Activated T-cell treated with anti-CD3 and anti-CD28 coated beads, Interleukin-2, amount 50 U/mL, for 24 hours (primary cell): Measurements from ENCODE around the gene ATAD2B.

Experiments used
- DNase-seq: peaks from one replicate; pipeline ENCODE4 v3.0.0-alpha.2; 2020
- H3K27ac Mint-ChIP-seq: 2 replicates; pipeline ENCODE4 v1.8.0; 2020; ENCODE audit warnings: mild to moderate bottlenecking, mixed read lengths
- H3K27me3 Mint-ChIP-seq: 2 replicates; pipeline ENCODE4 v1.8.0; 2020; ENCODE audit warnings: mixed read lengths
- H3K36me3 Mint-ChIP-seq: 2 replicates; pipeline ENCODE4 v1.8.0; 2020; ENCODE audit warnings: low read depth, mixed read lengths
- H3K4me1 Mint-ChIP-seq: 2 replicates; pipeline ENCODE4 v1.8.0; 2020; ENCODE audit warnings: low read depth, mixed read lengths
- H3K4me3 Mint-ChIP-seq: 2 replicates; pipeline ENCODE4 v1.8.0; 2020; ENCODE audit warnings: mild to moderate bottlenecking, moderate library complexity, mixed read lengths
- H3K9me3 Mint-ChIP-seq: 2 replicates; pipeline ENCODE4 v1.8.0; 2020; ENCODE audit warnings: mixed read lengths

The ATAD2B gene

DNA sequence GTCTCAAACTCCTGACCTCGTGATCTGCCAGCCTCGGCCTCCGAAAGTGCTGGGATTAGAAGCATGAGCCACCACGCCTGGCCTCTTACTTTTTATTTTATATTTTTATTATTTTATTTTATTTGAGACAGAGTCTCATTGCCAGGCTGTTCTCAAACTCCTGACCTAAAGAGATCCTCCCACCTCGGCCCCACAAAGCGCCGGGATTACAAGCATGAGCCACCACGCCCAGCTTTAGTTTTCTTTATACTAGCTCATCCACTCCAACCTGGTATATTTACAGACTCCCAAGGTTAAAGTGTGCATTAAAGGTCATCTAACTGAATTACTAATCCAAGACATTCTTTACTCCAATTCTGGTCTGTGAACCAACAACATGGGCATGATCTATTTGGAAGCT, 26.8 kb downstream of the ATAD2B start:
- DNase-seq: no peak
- no peaks in the 10 kb centered on the region for H3K27me3 Mint-ChIP-seq
- no peaks in the 10 kb centered on the region for H3K9me3 Mint-ChIP-seq
- peaks cover 47% of the 10 kb centered on the region for H3K4me1 Mint-ChIP-seq
- no peaks in the 10 kb centered on the region for H3K36me3 Mint-ChIP-seq
- no peak overlapping the region for H3K4me3 Mint-ChIP-seq
- H3K27ac Mint-ChIP-seq: no peak overlapping the region

DNA sequence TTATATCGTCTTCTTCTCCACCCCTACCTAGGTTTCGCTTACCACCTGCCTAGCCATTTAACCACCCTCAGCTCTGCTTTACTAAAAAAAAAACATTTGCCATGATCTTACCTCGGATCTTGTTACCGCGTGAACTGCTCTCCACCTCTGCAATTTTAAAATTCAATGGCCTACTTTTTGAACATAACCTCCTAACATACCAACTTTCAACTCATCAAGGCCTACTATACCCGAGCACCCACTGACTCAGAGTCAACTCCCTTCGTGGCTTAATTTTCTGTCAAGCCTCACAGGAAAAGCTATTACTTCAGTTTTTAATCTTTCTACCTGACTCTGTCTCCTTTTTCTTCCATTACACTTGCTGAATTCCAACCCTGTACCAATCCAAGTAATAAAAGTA, 55.7 kb downstream of the ATAD2B start:
- no peaks in the 10 kb centered on the region for H3K27me3 Mint-ChIP-seq
- H3K27ac Mint-ChIP-seq: peak overlapping the region; percentile 20
- DNase-seq: no peak
- H3K4me3 Mint-ChIP-seq: no peak overlapping the region
- peaks cover 11% of the 10 kb centered on the region for H3K4me1 Mint-ChIP-seq
- no peaks in the 10 kb centered on the region for H3K9me3 Mint-ChIP-seq
- peaks cover 68% of the 10 kb centered on the region for H3K36me3 Mint-ChIP-seq

DNA sequence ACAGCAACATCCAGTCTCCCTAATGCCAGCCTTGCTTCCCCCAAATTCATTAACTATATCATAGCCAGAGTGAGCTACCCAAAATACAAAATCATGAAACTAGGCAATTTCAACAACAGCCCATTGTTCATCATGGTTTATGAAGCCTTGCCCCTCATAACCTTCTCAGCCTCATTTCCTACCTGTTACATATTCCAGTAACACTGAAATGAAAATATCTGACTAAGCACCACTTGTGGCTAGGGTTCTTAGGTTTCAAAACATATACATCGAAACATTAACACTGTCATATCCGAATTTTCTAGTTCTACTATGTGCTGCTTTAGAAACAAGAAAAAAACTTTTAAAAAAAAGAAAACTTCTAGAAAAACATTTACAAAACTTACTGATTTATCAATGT, 59.5 kb downstream of the ATAD2B start:
- H3K9me3 Mint-ChIP-seq: no peaks in the 10 kb centered on the region
- no peaks in the 10 kb centered on the region for H3K27me3 Mint-ChIP-seq
- peaks cover 11% of the 10 kb centered on the region for H3K4me1 Mint-ChIP-seq
- no peak for DNase-seq
- H3K36me3 Mint-ChIP-seq: peaks cover 68% of the 10 kb centered on the region
- H3K27ac Mint-ChIP-seq: peak overlapping the region; percentile 30
- no peak overlapping the region for H3K4me3 Mint-ChIP-seq

DNA sequence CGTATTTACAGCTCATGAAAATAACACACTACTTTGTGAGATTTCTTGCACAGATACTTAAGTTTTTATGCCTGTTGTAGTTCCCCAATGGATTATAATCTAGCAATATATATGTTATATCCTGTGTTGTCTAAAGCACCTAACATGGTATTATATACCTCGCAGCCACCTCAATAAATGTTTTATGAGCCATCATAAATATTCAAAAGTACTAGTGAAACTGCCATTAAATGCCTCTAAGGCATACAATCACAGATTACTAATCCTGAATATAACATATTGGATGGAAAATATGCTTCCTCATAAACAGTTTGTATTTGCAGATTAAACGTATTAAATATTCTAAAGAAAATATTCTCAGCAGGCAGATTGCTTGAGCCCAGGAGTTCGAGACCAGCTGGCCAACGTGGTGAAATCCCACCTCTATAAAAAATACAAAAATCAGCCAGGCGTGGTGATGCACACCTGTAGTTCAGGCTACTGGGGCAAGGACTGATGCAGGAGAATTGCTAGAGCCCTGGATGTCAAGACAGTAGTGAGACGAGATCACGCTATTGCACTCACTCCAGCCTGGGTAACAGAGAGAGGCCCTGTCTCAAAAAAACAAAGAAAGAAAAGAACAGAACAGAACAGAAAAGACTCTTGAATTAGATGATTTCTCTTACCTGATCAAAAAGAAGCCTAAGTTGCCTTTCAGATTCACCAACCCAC, 64.1 kb downstream of the ATAD2B start:
- Mint-ChIP-seq H3K36me3 (peaks cover 65% of the 10 kb centered on the region), H3K27me3 (no peaks in the 10 kb centered on the region)

DNA sequence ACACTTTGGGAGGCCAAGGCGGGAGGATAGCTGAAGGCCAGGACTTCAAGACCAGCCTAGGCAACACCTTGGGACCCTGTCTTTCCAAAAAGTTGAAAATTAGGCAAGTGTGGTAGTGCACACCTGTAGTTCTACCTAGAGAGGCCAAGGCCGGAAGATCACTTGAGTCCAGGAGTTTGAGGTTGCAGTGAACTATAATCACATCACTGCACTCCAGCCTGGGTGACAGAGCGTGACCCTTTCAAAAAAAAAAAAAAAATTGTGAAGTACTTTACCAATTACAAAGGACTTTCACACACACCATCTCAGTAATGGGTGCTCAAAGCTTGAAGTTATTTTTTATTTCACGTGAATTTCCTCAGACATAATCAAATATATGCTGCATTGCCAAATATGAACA, 65.0 kb downstream of the ATAD2B start:
- DNase-seq: no peak
- Mint-ChIP-seq H3K9me3 (no peaks in the 10 kb centered on the region), H3K27me3 (no peaks in the 10 kb centered on the region), H3K4me3 (no peak overlapping the region), H3K27ac (no peak overlapping the region), H3K36me3 (peaks cover 62% of the 10 kb centered on the region), H3K4me1 (peaks cover 2% of the 10 kb centered on the region)

More for the DNA sequence above, 64.1 kb downstream of the ATAD2B start:
- DNase-seq: no peak
- Mint-ChIP-seq H3K9me3 (no peaks in the 10 kb centered on the region), H3K27ac (peak overlapping the region; percentile 34), H3K4me1 (peaks cover 10% of the 10 kb centered on the region), H3K4me3 (no peak overlapping the region)

DNA sequence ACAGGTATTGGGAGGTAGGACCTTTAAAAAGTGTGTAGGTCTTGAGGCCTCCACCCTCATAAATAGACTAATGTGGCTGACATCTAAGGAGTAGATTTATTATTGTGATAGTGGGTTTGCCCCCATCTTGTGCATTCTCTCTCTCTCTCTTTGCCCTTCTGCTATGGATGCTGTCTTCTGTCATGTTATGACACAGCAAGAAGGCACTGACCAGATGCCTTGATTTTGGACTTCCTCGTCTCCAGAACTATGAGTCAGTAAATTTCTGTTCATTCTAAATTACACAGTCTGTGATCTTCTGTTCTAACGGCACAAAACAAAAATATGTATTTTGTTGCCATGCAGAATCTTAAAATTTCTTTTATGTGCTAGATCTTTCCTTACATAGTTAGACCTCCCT, 66.9 kb downstream of the ATAD2B start:
- H3K27ac Mint-ChIP-seq: no peak overlapping the region
- peaks cover 64% of the 10 kb centered on the region for H3K36me3 Mint-ChIP-seq
- no peaks in the 10 kb centered on the region for H3K4me1 Mint-ChIP-seq
- no peak for DNase-seq
- no peak overlapping the region for H3K4me3 Mint-ChIP-seq
- H3K9me3 Mint-ChIP-seq: no peaks in the 10 kb centered on the region
- H3K27me3 Mint-ChIP-seq: no peaks in the 10 kb centered on the region

DNA sequence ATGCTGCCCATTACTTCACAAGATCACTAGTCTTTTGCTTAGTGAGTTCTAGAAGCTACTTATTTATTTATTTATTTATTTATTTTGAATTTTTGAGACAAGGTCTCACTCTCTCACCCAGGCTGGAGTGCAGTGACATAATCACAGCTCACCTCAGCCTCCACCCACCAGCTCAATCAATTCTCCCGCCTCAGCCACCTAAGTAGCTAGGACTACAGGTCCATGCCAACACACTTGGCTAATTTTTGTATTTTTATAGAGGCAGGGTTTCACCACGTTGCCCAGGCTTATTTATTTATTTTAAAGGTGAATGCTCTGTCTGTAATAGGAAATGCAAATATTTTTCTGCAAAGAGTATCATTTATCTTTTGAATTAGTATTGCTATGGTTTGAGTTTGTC, 67.7 kb downstream of the ATAD2B start:
- Mint-ChIP-seq H3K4me3 (no peak overlapping the region), H3K4me1 (no peaks in the 10 kb centered on the region), H3K36me3 (peaks cover 68% of the 10 kb centered on the region), H3K27me3 (no peaks in the 10 kb centered on the region), H3K9me3 (no peaks in the 10 kb centered on the region), H3K27ac (no peak overlapping the region)
- no peak for DNase-seq

DNA sequence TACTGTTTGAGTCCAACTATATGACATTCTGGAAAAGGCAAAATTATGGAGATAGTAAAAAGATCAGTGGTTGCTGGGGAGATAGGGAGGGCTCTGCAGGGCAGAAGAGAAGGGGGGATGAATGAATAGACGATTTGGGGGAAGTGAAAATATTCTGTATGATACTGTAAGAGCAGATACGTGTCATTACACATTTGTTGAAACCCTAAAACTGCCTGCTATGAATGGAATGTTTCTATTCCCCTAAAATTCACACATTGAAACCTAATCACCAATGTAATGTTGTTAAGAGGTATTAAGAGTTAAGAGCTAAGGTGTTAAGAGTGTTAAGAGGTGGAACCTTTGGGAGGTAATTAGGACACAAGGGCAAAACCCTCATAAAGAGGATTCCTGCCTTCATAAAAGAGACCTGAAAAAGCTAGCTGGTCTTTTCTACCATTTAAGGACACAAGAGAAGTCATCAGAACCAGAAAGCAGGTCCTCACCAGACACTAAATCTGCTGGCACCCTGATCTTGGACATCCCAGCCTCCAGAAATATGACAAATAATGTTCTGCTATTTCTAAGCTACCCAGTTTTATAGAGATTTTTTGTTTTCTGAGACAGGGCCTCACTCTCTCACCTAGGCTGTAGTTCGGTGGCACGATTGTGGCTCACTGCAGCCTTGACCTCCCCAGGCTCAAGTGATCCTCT, 76.2 kb downstream of the ATAD2B start:
- DNase-seq: no peak
- no peak overlapping the region for H3K4me3 Mint-ChIP-seq
- H3K27ac Mint-ChIP-seq: peak overlapping the region; percentile 41
- peaks cover 7% of the 10 kb centered on the region for H3K4me1 Mint-ChIP-seq
- no peaks in the 10 kb centered on the region for H3K9me3 Mint-ChIP-seq
- H3K36me3 Mint-ChIP-seq: peaks cover 35% of the 10 kb centered on the region
- H3K27me3 Mint-ChIP-seq: no peaks in the 10 kb centered on the region

DNA sequence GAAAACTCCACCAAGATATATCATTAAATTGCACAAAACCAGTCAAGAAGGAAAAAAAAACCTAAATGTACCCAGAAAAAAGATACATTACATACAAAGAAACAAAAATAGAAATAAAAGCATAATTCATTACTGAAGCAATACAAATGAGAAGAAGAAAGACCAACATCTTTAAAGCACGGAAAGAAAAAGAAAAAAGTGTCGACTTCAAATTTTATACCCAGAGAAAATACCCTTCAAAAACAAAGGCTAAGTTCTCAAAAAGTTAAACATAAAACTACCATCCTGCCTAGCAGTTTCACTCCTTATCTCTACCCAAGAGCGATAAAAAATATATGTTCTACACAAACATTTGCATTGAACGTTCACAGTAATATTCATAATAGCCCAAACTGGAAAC, 82.0 kb downstream of the ATAD2B start:
- peaks cover 45% of the 10 kb centered on the region for H3K36me3 Mint-ChIP-seq
- no peak overlapping the region for H3K27ac Mint-ChIP-seq
- no peak for DNase-seq

DNA sequence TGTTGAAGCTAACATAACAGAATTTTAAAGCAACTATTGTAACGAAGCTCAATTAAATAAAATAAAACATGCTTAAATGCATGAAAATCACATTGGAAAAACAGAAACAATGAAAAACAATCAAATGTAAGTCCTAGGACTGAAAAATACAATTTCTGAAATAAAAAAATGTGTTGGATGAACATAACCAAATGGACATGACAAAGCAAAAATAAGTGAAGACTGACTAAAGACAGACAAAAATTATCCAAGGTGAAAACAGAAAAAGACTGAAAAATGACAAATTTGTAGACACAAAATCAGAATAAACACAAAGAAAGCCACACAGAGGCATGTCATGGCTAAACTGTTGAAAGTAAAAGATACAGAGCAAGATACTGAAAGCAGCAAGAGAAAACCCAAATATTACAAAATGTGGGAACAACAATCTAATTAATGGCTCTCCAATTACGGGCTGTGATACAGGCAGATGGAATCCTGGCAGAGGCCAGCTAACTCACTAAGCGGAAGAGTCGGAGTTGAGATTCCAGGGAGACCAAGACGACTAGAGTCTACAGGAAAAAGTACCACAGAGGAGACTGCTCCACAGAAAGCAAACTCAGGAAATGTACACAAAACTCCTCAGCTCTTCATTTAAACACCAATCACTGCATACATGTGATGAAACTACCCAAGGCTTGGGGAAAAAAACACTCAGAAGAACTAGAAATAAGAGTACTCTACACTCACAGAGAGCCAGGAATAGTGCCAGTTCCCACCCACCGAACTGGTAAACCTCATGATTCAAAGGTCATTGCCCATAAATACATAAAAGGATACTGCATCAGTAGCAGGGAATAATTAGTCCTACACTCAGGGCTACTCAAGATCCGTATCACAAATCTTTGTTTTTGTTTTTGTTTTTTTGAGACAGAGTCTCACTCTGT, 83.6 kb downstream of the ATAD2B start:
- H3K27me3 Mint-ChIP-seq: no peaks in the 10 kb centered on the region
- H3K9me3 Mint-ChIP-seq: peaks cover 11% of the 10 kb centered on the region
- H3K4me1 Mint-ChIP-seq: peaks cover 8% of the 10 kb centered on the region
- no peak overlapping the region for H3K27ac Mint-ChIP-seq
- peaks cover 44% of the 10 kb centered on the region for H3K36me3 Mint-ChIP-seq
- DNase-seq: no peak
- no peak overlapping the region for H3K4me3 Mint-ChIP-seq

More for the DNA sequence above, 82.0 kb downstream of the ATAD2B start:
- H3K4me1 Mint-ChIP-seq: peaks cover 8% of the 10 kb centered on the region
- H3K9me3 Mint-ChIP-seq: peaks cover 11% of the 10 kb centered on the region
- H3K27me3 Mint-ChIP-seq: no peaks in the 10 kb centered on the region
- no peak overlapping the region for H3K4me3 Mint-ChIP-seq

DNA sequence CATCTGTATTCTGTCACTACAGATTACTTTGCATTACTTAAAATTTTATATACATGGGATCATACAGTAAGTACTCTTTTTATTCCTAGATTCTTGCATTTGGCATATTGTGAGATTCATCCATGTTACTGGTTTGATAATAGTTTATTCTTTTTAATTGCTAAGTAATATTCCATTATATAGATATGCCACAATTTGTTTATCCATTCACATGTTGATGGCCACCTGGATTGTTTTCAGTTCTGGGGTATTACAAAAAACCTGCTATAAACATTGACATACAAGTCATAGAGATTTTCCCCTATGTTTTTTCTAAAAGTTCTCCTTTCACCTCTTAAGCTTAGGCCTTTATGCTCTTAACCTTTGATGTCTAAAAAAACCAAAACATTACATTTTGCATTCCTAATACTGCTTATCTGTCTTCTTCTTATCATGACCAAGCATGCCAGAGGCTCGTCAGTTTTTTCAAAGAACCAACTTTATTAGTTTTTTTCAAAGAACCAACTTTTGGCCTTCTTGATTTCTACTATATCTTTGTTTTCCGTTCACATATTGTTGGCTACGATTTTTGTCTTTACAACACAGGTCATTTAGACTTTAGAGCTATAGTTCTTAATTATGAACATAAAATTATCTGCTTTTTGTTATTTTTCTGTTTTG, 86.9 kb downstream of the ATAD2B start:
- no peak for DNase-seq
- Mint-ChIP-seq H3K27me3 (no peaks in the 10 kb centered on the region), H3K4me3 (no peak overlapping the region), H3K9me3 (peaks cover 9% of the 10 kb centered on the region), H3K4me1 (peaks cover 6% of the 10 kb centered on the region), H3K36me3 (peaks cover 65% of the 10 kb centered on the region), H3K27ac (no peak overlapping the region)

DNA sequence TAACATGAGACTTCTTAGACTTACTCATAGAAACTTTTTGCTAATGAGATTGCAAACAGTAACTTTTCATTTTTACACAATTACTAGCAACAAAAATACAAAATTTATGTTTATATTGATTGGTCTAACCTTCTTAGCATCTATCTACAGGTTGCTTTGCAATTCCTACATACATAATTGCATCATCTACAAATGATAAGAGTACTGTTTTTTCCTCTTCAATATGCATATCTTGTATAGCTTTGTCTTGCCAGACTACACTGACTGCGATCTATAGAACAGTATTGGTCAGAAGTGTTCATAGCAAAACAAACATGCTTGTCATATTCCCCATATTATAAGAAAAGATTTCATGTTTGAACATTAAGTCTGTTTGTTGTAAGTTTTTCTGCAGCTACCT, 87.9 kb downstream of the ATAD2B start:
- Mint-ChIP-seq H3K4me3 (no peak overlapping the region), H3K36me3 (peaks cover 58% of the 10 kb centered on the region), H3K9me3 (peaks cover 3% of the 10 kb centered on the region), H3K27ac (no peak overlapping the region), H3K4me1 (peaks cover 6% of the 10 kb centered on the region), H3K27me3 (no peaks in the 10 kb centered on the region)
- no peak for DNase-seq

DNA sequence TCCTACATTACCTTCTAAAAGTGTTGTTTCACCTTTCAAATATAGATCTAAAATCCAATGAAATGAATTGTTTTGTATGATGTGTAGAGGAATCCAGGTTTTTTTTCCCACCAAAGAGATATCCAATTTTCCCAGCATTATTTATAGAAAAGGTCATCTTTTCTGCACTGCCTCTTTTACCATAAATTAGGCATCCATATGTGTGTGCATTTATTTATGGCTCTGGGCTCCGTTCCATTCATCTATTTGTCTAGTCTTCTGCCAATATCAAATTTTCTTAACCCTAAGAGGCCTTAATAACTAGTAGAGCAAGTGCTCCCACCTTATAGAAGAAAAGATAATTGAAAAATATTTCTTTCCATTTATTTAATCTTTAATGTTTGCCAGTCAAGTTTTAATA, 88.3 kb downstream of the ATAD2B start:
- Mint-ChIP-seq H3K4me3 (no peak overlapping the region), H3K27me3 (no peaks in the 10 kb centered on the region), H3K36me3 (peaks cover 58% of the 10 kb centered on the region), H3K27ac (no peak overlapping the region), H3K4me1 (peaks cover 5% of the 10 kb centered on the region), H3K9me3 (peaks cover 3% of the 10 kb centered on the region)
- no peak for DNase-seq

DNA sequence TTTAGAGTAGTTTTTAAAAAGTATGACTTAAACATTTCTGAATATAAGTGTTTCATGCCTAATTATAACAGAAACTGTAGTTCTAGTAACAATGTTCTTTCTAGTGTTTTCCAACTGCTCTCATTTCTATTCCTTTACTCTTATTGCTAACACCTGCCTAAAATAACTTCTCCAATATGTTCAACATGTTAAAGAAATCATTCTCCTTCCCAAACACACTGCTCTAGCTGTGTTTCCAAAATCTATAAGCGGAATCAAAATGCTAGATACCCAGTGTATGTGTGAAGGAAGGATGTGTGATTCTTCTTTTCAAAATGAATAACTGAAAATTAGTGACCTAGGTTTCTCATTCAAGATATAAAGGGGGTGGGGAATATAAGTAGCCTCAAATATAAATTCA, 89.1 kb downstream of the ATAD2B start:
- H3K9me3 Mint-ChIP-seq: peaks cover 3% of the 10 kb centered on the region
- H3K4me3 Mint-ChIP-seq: no peak overlapping the region
- no peaks in the 10 kb centered on the region for H3K4me1 Mint-ChIP-seq
- peaks cover 56% of the 10 kb centered on the region for H3K36me3 Mint-ChIP-seq
- DNase-seq: no peak
- no peak overlapping the region for H3K27ac Mint-ChIP-seq
- H3K27me3 Mint-ChIP-seq: no peaks in the 10 kb centered on the region
